GM12878 (cell line): Measurements from ENCODE around the gene CCDC187.

ENCODE experiments used
- RB1 ChIP-seq: fragments of 450-650 bp; formaldehyde crosslinking; IDR thresholded peaks from 2 replicates; pipeline ENCODE4 v1.6.1; 2017; ENCODE audit warnings: mild to moderate bottlenecking, borderline replicate concordance
- SRF ChIP-seq, 2 experiments: IDR thresholded peaks; 2 replicates each; pipeline ENCODE4 v1.6.1; 2011; ENCODE audit warnings: low read depth in 2 of 2, low read length in 2 of 2, mild to moderate bottlenecking in 1 of 2, moderate library complexity in 1 of 2
- ZNF24 ChIP-seq: fragments of 450-650 bp; IDR thresholded peaks from 2 replicates; pipeline ENCODE4 v1.6.1; 2017; ENCODE audit warnings: antibody characterized with exemption, mild to moderate bottlenecking
- TF ChIP-seq, protein P1 (sequence below): IDR thresholded peaks from 2 replicates; pipeline ENCODE4 v1.6.1; 2011; ENCODE audit warnings: borderline replicate concordance, low read depth, mild to moderate bottlenecking, moderate library complexity, mixed read lengths, low read length; ENCODE audit not compliant: insufficient read depth; ENCODE audit errors: extremely low read length

DNA sequence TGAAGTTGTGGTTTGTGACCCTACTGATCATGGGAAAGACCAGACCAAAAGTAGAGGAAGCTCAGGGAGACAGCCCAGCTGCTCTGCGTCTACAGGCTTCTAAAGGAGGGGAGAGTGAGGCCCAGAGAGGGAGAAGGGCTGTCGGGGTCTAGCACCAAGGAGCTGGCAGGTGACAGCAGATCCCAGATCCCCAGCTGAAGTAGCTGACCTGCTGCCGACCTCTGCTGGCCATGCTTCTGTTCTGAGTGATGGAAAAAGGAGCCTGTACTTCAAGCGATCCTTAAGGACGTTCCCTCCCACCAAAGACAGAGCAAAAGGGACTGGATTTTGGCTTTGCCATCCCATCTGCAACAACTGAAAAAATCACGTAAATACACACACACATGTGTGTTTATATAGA lies 35.6 kb downstream of the CCDC187 start:
- TF ChIP-seq, protein P1, sequence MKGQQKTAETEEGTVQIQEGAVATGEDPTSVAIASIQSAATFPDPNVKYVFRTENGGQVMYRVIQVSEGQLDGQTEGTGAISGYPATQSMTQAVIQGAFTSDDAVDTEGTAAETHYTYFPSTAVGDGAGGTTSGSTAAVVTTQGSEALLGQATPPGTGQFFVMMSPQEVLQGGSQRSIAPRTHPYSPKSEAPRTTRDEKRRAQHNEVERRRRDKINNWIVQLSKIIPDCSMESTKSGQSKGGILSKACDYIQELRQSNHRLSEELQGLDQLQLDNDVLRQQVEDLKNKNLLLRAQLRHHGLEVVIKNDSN: no peak
- no peak for TF ChIP-seq ZNF24
- TF ChIP-seq SRF (IDR thresholded peaks at IDR 0.05; ENCODE audit: low read depth in 2 of 2, low read length in 2 of 2): no peak
- TF ChIP-seq RB1: no peak
